Activated CD8-positive, alpha-beta T cell treated with anti-CD3 and anti-CD28 coated beads, Interleukin-2, amount 10 ng/mL, durations not matched to agents 7 days and 5 days (primary cell): ENCODE results near the gene SLC6A16. TPM values are rescaled to one million over a fixed set of nuclear protein-coding genes. Genes with fewer than 3 reads are reported as not detected.
"Not testable (repeated sequence)": the region's sequence is repeated elsewhere in the genome, so short reads cannot be mapped to it uniquely, and the experiment has no call there.

Experiments used
- ATAC-seq: fragments of 150-1000 bp; cut with Tn5 transposase; one replicate; pipeline ENCODE4 v1.10.0; 2021; ENCODE audit warnings: moderate library complexity
- CTCF ChIA-PET: fragments of 350-600 bp; sonication (Branson Sonifier 250); formaldehyde crosslinking; loops from one replicate; lab custom pipeline; 2021; ENCODE audit warnings: antibody characterized with exemption; lab: Charles Lee
- POLR2A ChIA-PET: fragments of 350-600 bp; sonication (Branson Sonifier 250); formaldehyde crosslinking; loops from one replicate; lab custom pipeline; 2021; ENCODE audit warnings: antibody characterized with exemption; lab: Charles Lee
- DNase-seq: peaks from one replicate; pipeline ENCODE4 v3.0.0-alpha.2; 2020
- H3K27ac Mint-ChIP-seq: one replicate; pipeline ENCODE4 v1.8.0; 2021; ENCODE audit warnings: mild to moderate bottlenecking, mixed read lengths
- H3K27me3 Mint-ChIP-seq: one replicate; pipeline ENCODE4 v1.8.0; 2021; ENCODE audit warnings: low read depth, mixed read lengths
- H3K36me3 Mint-ChIP-seq: one replicate; pipeline ENCODE4 v1.8.0; 2021; ENCODE audit warnings: low read depth, mixed read lengths
- H3K4me1 Mint-ChIP-seq: one replicate; pipeline ENCODE4 v1.8.0; 2021; ENCODE audit warnings: low read depth, mixed read lengths
- H3K4me3 Mint-ChIP-seq: one replicate; pipeline ENCODE4 v1.8.0; 2021; ENCODE audit warnings: mild to moderate bottlenecking, mixed read lengths
- H3K9me3 Mint-ChIP-seq: one replicate; pipeline ENCODE4 v1.8.0; 2022; ENCODE audit warnings: mixed read lengths; ENCODE audit not compliant: insufficient read depth
- total RNA-seq, 2 experiments: library from RNA; stranded (reverse); gene quantifications; one replicate each; pipeline ENCODE4 v1.2.3, GENCODE V29; 2021

SLC6A16 gene
- total RNA-seq, 2 experiments from 2014 or later: 3.4 to 3.5 TPM

- Mint-ChIP-seq H3K4me3 (no peak overlapping the region), H3K36me3 (peaks cover 34% of the 10 kb centered on the region), H3K4me1 (peaks cover 6% of the 10 kb centered on the region), H3K9me3 (peaks cover 9% of the 10 kb centered on the region), H3K27ac (no peak overlapping the region), H3K27me3 (no peaks in the 10 kb centered on the region)
- DNase-seq: no peak
- ChIA-PET CTCF (interaction anchor here (0.7 to 1.9 kb wide), 4 partner anchors 10 to 119 kb away, joined by 3 to 7 read pairs (median 4); no protein-coding TSS in a partner anchor), POLR2A (interaction anchor here (1.5 kb wide), 1 partner anchor 17 kb away, joined by 3 read pairs; the partner anchor contains the start of gene CD37)
- no peak for ATAC-seq
These were observed 6.7 kb downstream of the SLC6A16 start for GRCh38 chr19:49318296-49318695.

GRCh38 chr19:49316284-49316683 lies 8.7 kb downstream of the SLC6A16 start:
- no peak for DNase-seq
- Mint-ChIP-seq H3K4me3 (no peak overlapping the region), H3K9me3 (peaks cover 9% of the 10 kb centered on the region), H3K27ac (no peak overlapping the region), H3K36me3 (peaks cover 29% of the 10 kb centered on the region), H3K4me1 (peaks cover 6% of the 10 kb centered on the region), H3K27me3 (no peaks in the 10 kb centered on the region)
- ChIA-PET CTCF (interaction anchor here (1.7 kb wide), 1 partner anchor 10 kb away, joined by 3 read pairs; no protein-coding TSS in a partner anchor), POLR2A (interaction anchor here (0.7 kb wide), 1 partner anchor 216 kb away, joined by 3 read pairs; no protein-coding TSS in a partner anchor)
- ATAC-seq: no peak

DNA sequence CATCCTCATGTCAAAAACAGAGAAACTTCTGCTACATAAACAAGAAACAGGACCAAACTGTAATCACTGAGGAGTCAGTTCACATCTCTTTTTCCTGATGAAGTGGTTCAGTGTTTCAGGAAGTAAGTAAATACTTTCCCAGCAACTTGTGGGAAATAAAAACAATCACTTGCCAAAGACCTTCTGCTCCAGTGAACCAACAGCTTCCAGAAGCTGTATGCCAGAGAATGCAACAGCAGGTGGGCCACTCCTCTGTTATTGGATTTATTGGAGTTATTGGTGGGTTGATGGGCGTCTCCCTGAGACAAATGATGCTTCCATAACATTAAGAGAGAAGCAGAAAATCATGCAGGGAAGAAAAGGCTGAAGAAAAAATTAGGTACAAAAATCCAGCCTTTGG lies 9.9 kb downstream of the SLC6A16 start:
- peaks cover 6% of the 10 kb centered on the region for H3K4me1 Mint-ChIP-seq
- H3K27ac Mint-ChIP-seq: no peak overlapping the region
- peaks cover 29% of the 10 kb centered on the region for H3K36me3 Mint-ChIP-seq
- H3K9me3 Mint-ChIP-seq: peaks cover 9% of the 10 kb centered on the region
- POLR2A ChIA-PET: no interaction called here
- CTCF ChIA-PET: interaction anchor here (1.7 kb wide), 1 partner anchor 11 kb away, joined by 3 read pairs; no protein-coding TSS in a partner anchor
- ATAC-seq (no peak), DNase-seq (no peak)
- no peaks in the 10 kb centered on the region for H3K27me3 Mint-ChIP-seq
- H3K4me3 Mint-ChIP-seq: no peak overlapping the region

GRCh38 chr19:49309087-49309486 lies 15.9 kb downstream of the SLC6A16 start:
- ChIA-PET POLR2A (no interaction called here), CTCF (no interaction called here)
- Mint-ChIP-seq H3K4me3 (no peak overlapping the region), H3K9me3 (no peaks in the 10 kb centered on the region), H3K36me3 (peaks cover 9% of the 10 kb centered on the region), H3K4me1 (no peaks in the 10 kb centered on the region), H3K27ac (peak overlapping the region; percentile 5), H3K27me3 (no peaks in the 10 kb centered on the region)
- ATAC-seq (no peak), DNase-seq (no peak)

DNA sequence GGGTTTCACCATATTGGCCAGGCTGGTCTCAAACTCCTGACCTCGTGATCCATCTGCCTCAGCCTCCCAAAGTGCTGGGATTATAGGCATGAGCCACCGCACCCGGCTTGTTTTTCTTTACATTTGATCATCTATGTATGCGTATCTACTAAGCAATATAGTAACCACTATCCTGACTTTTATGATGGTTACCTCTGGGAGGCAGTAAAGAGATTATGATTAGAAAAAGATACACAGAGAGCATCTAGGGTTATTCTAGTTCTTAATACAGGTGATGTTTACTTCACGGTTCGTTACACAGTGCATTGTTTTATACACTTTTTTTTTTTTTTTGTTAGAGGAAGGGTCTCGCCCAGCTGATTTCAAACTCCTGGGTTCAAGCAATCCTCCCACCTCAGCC lies 18.3 kb downstream of the SLC6A16 start:
- H3K9me3 Mint-ChIP-seq, POLR2A ChIA-PET, H3K36me3 Mint-ChIP-seq, H3K4me1 Mint-ChIP-seq, ATAC-seq, H3K27me3 Mint-ChIP-seq, H3K27ac Mint-ChIP-seq, H3K4me3 Mint-ChIP-seq: not testable (repeated sequence)
- DNase-seq: peak; percentile 8
- CTCF ChIA-PET: interaction anchor here (0.7 kb wide), 1 partner anchor 133 kb away, joined by 3 read pairs; no protein-coding TSS in a partner anchor

GRCh38 chr19:49301866-49302252 lies 23.1 kb downstream of the SLC6A16 start:
- no peak for DNase-seq
- H3K27me3 Mint-ChIP-seq: no peaks in the 10 kb centered on the region
- peaks cover 1% of the 10 kb centered on the region for H3K4me1 Mint-ChIP-seq
- no peak overlapping the region for H3K4me3 Mint-ChIP-seq
- CTCF ChIA-PET: interaction anchor here (0.5 to 3.0 kb wide), 19 partner anchors 11 to 465 kb away, joined by 3 to 19 read pairs (median 5); partner anchors contain the start of genes AP2A1 and CD37
- POLR2A ChIA-PET: interaction anchor here (0.5 kb wide), 1 partner anchor 341 kb away, joined by 3 read pairs; no protein-coding TSS in a partner anchor
- no peaks in the 10 kb centered on the region for H3K36me3 Mint-ChIP-seq
- no peaks in the 10 kb centered on the region for H3K9me3 Mint-ChIP-seq
- ATAC-seq: no peak
- H3K27ac Mint-ChIP-seq: no peak overlapping the region

DNA sequence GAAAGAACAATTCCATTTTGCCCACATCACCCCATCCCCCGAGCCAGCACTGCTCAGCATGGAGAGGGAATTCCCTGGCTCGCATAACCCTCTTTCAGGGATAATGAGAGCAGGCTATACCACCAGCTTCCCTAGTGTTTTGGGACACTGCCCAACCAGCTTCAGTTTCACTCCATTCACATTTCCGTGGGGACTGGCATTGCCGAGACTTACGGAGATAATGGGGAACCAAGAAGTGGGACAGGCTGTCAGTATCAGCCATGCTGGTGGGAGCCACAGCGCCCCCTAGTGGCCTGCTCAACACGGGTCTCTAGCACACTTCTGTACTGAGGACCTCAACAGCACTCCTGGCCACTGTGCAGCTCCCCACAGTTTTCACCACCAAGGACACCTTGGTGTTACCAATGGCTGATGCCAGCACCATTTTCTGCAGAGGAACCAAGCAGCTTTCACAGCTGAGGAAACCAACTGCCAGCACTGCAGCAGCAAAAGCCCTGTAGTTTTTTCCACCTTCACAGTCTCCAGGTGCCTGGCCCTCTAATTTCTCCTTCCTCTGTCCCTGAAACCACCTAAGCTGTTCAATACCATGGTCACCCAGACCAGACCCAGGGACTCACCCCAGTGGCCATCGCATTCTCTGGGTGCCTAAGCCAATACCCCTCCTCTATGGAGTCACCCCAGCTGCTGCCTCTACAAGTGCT lies 23.7 kb downstream of the SLC6A16 start:
- H3K27ac Mint-ChIP-seq: no peak overlapping the region
- POLR2A ChIA-PET: interaction anchor here (0.5 kb wide), 1 partner anchor 340 kb away, joined by 3 read pairs; no protein-coding TSS in a partner anchor
- DNase-seq (peak; percentile 87), ATAC-seq (peak; percentile 100)
- H3K9me3 Mint-ChIP-seq: no peaks in the 10 kb centered on the region
- CTCF ChIA-PET: interaction anchor here (0.5 to 3.0 kb wide), 29 partner anchors 9 to 465 kb away, joined by 3 to 19 read pairs (median 4); partner anchors contain the start of genes AP2A1 and CD37
- H3K4me1 Mint-ChIP-seq: peaks cover 1% of the 10 kb centered on the region
- no peaks in the 10 kb centered on the region for H3K27me3 Mint-ChIP-seq
- no peaks in the 10 kb centered on the region for H3K36me3 Mint-ChIP-seq
- no peak overlapping the region for H3K4me3 Mint-ChIP-seq

DNA sequence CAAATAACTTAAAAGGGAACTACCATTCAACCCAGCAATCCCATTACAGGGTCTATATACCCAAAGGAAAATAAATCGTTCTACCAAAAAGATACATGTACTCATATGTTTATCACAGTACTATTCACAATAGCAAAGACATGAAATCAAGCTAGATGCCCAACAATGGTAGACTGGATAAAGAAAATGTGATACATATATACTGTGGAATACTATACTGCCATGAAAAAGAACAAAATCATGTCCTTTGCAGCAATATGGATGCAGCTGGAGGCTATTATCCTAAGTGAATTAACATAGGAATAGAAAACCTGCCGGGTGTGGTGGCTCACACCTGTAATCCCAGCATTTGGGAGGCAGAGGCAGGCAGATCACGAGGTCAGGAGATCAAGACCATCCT lies 26.3 kb downstream of the SLC6A16 start:
- H3K36me3 Mint-ChIP-seq, CTCF ChIA-PET, ATAC-seq, POLR2A ChIA-PET, H3K9me3 Mint-ChIP-seq, H3K4me1 Mint-ChIP-seq, H3K27ac Mint-ChIP-seq, DNase-seq, H3K27me3 Mint-ChIP-seq, H3K4me3 Mint-ChIP-seq: not testable (repeated sequence)

- POLR2A ChIA-PET: no interaction called here
- DNase-seq: no peak
- Mint-ChIP-seq H3K27me3 (no peaks in the 10 kb centered on the region), H3K27ac (no peak overlapping the region), H3K4me3 (no peak overlapping the region), H3K4me1 (peaks cover 1% of the 10 kb centered on the region), H3K36me3 (no peaks in the 10 kb centered on the region), H3K9me3 (no peaks in the 10 kb centered on the region)
- CTCF ChIA-PET: interaction anchor here (1.2 kb wide), 1 partner anchor 68 kb away, joined by 3 read pairs; no protein-coding TSS in a partner anchor
- ATAC-seq: no peak
These were observed 27.6 kb downstream of the SLC6A16 start for GRCh38 chr19:49297403-49297802.

- POLR2A ChIA-PET: no interaction called here
- CTCF ChIA-PET: no interaction called here
These were observed 29.6 kb downstream of the SLC6A16 start for GRCh38 chr19:49295208-49295880.

GRCh38 chr19:49294401-49294800 lies 30.6 kb downstream of the SLC6A16 start:
- Mint-ChIP-seq H3K9me3 (no peaks in the 10 kb centered on the region), H3K4me1 (no peaks in the 10 kb centered on the region), H3K36me3 (no peaks in the 10 kb centered on the region), H3K27ac (no peak overlapping the region), H3K4me3 (no peak overlapping the region), H3K27me3 (no peaks in the 10 kb centered on the region)
- ATAC-seq (no peak), DNase-seq (no peak)
- ChIA-PET POLR2A (no interaction called here), CTCF (no interaction called here)

More at GRCh38 chr19:49295208-49295880, 29.6 kb downstream of the SLC6A16 start:
- Mint-ChIP-seq H3K4me1 (peaks cover under 1% of the 10 kb centered on the region), H3K27me3 (no peaks in the 10 kb centered on the region), H3K27ac (no peak overlapping the region), H3K9me3 (no peaks in the 10 kb centered on the region), H3K4me3 (no peak overlapping the region), H3K36me3 (no peaks in the 10 kb centered on the region)
- ATAC-seq (no peak), DNase-seq (no peak)

- Mint-ChIP-seq H3K36me3 (no peaks in the 10 kb centered on the region), H3K9me3 (no peaks in the 10 kb centered on the region), H3K27ac (no peak overlapping the region), H3K27me3 (peaks cover 3% of the 10 kb centered on the region), H3K4me3 (no peak overlapping the region), H3K4me1 (no peaks in the 10 kb centered on the region)
- POLR2A ChIA-PET: no interaction called here
- ATAC-seq (no peak), DNase-seq (no peak)
- CTCF ChIA-PET: no interaction called here
These were observed 34.5 kb downstream of the SLC6A16 start for GRCh38 chr19:49290517-49290916.
